ENCODE results near the gene CRYBG1. TPM values are rescaled to one million over a fixed set of nuclear protein-coding genes. Genes with fewer than 3 reads are reported as not detected.

Gene CRYBG1
- total and polyA plus RNA-seq, 10 of the 15 experiments (the other 5 are each of a cell fraction or from before 2014, with no cell fraction given): 6.5 to 57.0 (median 25.2) TPM

- TF ChIP-seq RELB (IDR thresholded peaks at IDR 0.05; ENCODE audit: low read depth): no peak
- no peak for TF ChIP-seq MEF2B (IDR thresholded peaks at IDR 0.05; ENCODE audit: partially characterized antibody, poor library complexity, severe bottlenecking)
- TF ChIP-seq CEBPB (IDR thresholded peaks at IDR 0.05; ENCODE audit: borderline replicate concordance in 1 of 2, low read depth in 2 of 2, low read length in 2 of 2): no peak
- no peak for TF ChIP-seq SMAD5 (IDR thresholded peaks at IDR 0.05; ENCODE audit: low read depth)
- TF ChIP-seq STAT1 (conservative IDR thresholded peaks at IDR 0.05): no peak
- no peak for TF ChIP-seq NFIC (IDR thresholded peaks at IDR 0.05; ENCODE audit: low read depth, low read length)
Measured at GRCh38 chr6:106370639-106371038, 10.1 kb downstream of the CRYBG1 start (continued).

GRCh38 chr6:106372838-106373501 lies 12.5 kb downstream of the CRYBG1 start:
- H3K27ac ChIP-seq (ENCODE audit: control insufficient read depth, insufficient read depth): no peak overlapping the region
- ATAC-seq (no peak), DNase-seq (ENCODE audit: low read depth, low spot score) (no peak), FAIRE-seq (no peak)
- no peak for TF ChIP-seq JUNB (IDR thresholded peaks at IDR 0.05)
- no peak for TF ChIP-seq SREBF2 (IDR thresholded peaks at IDR 0.05; ENCODE audit: low read length)
- TF ChIP-seq ZNF207 (IDR thresholded peaks at IDR 0.05; ENCODE audit: borderline replicate concordance): no peak
- no peak for TF ChIP-seq ESRRA (IDR thresholded peaks at IDR 0.05; ENCODE audit: low read length)
- no peak for TF ChIP-seq REST (IDR thresholded peaks at IDR 0.05; ENCODE audit: low read depth, low read length)
- no peak for TF ChIP-seq MYC (IDR thresholded peaks at IDR 0.05; ENCODE audit: insufficient read depth, insufficient read length, insufficient replicate concordance, low read length, severe bottlenecking)
- TF ChIP-seq ZBED1 (IDR thresholded peaks at IDR 0.05; ENCODE audit: borderline replicate concordance): no peak
- TF ChIP-seq DPF2 (IDR thresholded peaks at IDR 0.05): no peak
- TF ChIP-seq STAT1 (conservative IDR thresholded peaks at IDR 0.05): no peak
- TF ChIP-seq MYB (IDR thresholded peaks at IDR 0.05; ENCODE audit: borderline replicate concordance, low read depth, low read length): no peak
- no peak for TF ChIP-seq HDAC6 (IDR thresholded peaks at IDR 0.05; ENCODE audit: unreplicated experiment)
- TF ChIP-seq MLLT1 (IDR thresholded peaks at IDR 0.05): no peak
- no peak overlapping the region for H3K4me2 ChIP-seq (ENCODE audit: control insufficient read depth, insufficient read depth)
- in situ Hi-C loops (cut with MboI): no loop called here
- no peaks in the 10 kb centered on the region for H3K9me3 ChIP-seq (replicated peaks; ENCODE audit: control insufficient read depth, insufficient read depth, low read length)
- intact Hi-C loops (cut with micrococcal nuclease; ENCODE audit: unreplicated experiment): no loop called here
- 30% methylated on average over 4 of the region's 4 CpGs for WGBS (ENCODE audit: insufficient coverage, insufficient replicate concordance, low lambda C conversion rate, missing lambda C conversion rate)
- POLR2A ChIA-PET: no interaction called here
- no peaks in the 10 kb centered on the region for H3K4me1 ChIP-seq (ENCODE audit: control insufficient read depth, insufficient read depth, low read length)
- BruUV-seq (replicated peaks): no TSS peak
- CTCF ChIA-PET: no interaction called here
- H3K4me3 ChIP-seq: no peak overlapping the region
- no peaks in the 10 kb centered on the region for H4K20me1 ChIP-seq (ENCODE audit: control insufficient read depth, insufficient read depth)
- no peaks in the 10 kb centered on the region for H3K36me3 ChIP-seq (ENCODE audit: control insufficient read depth in 2 of 2, insufficient read depth in 2 of 2, low read length in 1 of 2)
- H3K79me2 ChIP-seq (ENCODE audit: control insufficient read depth, insufficient read depth, low read length): no peaks in the 10 kb centered on the region
- no peak overlapping the region for H3K9ac ChIP-seq (ENCODE audit: control insufficient read depth, insufficient read depth, low read length)
- RAD21 ChIA-PET (ENCODE audit: unreplicated experiment): no interaction called here
- H3K27me3 ChIP-seq (replicated peaks in 1 of 2; ENCODE audit: control insufficient read depth in 2 of 2, insufficient read depth in 2 of 2, low read length in 1 of 2): peaks cover 0 to 4% of the 10 kb centered on the region in 2 experiments; a peak in 1 of 4 replicates
- no peak overlapping the region for H2AFZ ChIP-seq (ENCODE audit: control insufficient read depth, low read depth, low read length)
- SMC1A ChIA-PET (ENCODE audit: uncharacterized antibody, unreplicated experiment): no interaction called here
